Thyroid gland (tissue), 4 donors: ENCODE data around the gene SMIM32. TPM values are rescaled to one million over a fixed set of nuclear protein-coding genes. Genes with fewer than 3 reads are reported as not detected.

ENCODE experiments used
- DNase-seq, 2 donors: peaks; one replicate each; pipeline ENCODE4 v3.0.0-alpha.2; 2019
- H3K27ac ChIP-seq, 3 donors: fragments of 200-600 bp; sonication (generic); 1 replicate in 2 of 3; 2 replicates in 1 of 3; pipeline ENCODE4 v1.5.1; 2016 to 2019; ENCODE audit warnings: mild to moderate bottlenecking in 1 of 3, moderate library complexity in 1 of 3
- H3K27me3 ChIP-seq: fragments of 200-600 bp; sonication (generic); one replicate; pipeline ENCODE4 v1.5.1; 2019
- H3K36me3 ChIP-seq, 2 donors: fragments of 200-600 bp; sonication (generic); one replicate each; pipeline ENCODE4 v1.5.1; 2016 to 2019
- H3K4me1 ChIP-seq, 2 donors: fragments of 200-600 bp; sonication (generic); one replicate each; pipeline ENCODE4 v1.5.1; 2017 to 2019
- H3K4me3 ChIP-seq, 3 donors: fragments of 200-600 bp; sonication (generic); replicated peaks in 1 of 3; 1 replicate in 2 of 3; 2 replicates in 1 of 3; pipeline ENCODE4 v1.5.1; 2016; ENCODE audit warnings: mild to moderate bottlenecking in 1 of 3
- H3K9me3 ChIP-seq: fragments of 200-600 bp; sonication (generic); one replicate; pipeline ENCODE4 v1.5.1; 2017
- POLR2A ChIP-seq, 2 donors: fragments of 450-650 bp; IDR thresholded peaks; one replicate each; pipeline ENCODE4 v1.6.1; 2017; ENCODE audit warnings: antibody characterized with exemption in 2 of 2, mild to moderate bottlenecking in 2 of 2, moderate library complexity in 1 of 2
- WGBS, 2 donors: methylation state at CpG; one replicate each; pipeline ENCODE4 v1.1.5; 2017; 5-methylcytosine and 5-hydroxymethylcytosine counted together
- intact Hi-C: fragments of 100-400 bp; cut with DNase I; formaldehyde crosslinking; loops from one replicate; pipeline ENCODE4 v1.15.1; 2023
- total RNA-seq, 4 donors: library from RNA; depleted of rRNA; stranded (reverse); fragments of >200 nt; gene quantifications; one replicate each; pipeline ENCODE4 v1.2.3, GENCODE V29; 2016
- TF ChIP-seq, protein P1 (sequence below), 6 experiments: fragments of 200-600 bp in 3 of 6; fragments of 450-650 bp in 3 of 6; sonication (generic) in 3 of 6; IDR thresholded peaks; one replicate each; pipeline ENCODE4 v1.5.1; 2016 to 2019; ENCODE audit warnings: antibody characterized with exemption in 6 of 6, mild to moderate bottlenecking in 2 of 6, inconsistent platforms in 1 of 6, moderate library complexity in 1 of 6

The SMIM32 gene
- total RNA-seq, 4 donors from 2014 or later = 0.44 TPM; not detected in 3

DNA sequence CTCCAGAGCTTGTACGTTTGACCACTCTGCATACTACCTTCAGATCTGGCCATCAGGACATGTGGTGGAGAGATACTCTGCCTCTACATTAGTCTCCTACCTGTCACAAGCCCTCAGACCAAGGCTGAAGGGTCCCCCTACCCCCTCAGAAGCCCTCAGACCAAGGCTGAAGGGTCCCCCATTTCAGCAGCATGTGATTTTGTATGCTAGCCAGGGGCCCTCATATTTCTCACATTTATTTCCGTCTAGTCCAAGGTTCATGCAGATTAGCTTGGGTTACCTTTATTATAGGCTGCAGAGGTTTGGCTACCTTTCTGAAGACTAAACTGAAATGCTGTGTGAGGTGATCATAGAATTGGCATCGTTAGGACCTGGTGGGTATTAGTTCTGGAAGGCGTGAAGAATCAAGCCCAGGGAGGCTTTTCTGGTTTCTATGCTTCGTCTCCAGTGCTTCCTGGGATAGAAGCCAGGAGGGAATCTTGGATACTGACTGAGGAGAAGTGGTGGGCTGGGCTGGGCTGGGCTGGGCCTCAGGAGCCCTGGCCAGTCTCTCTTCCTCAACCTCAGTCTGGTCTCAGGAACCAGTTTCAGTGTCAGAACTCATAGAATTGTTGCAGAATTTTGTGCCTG is 2.8 kb downstream of the SMIM32 start:
- DNase-seq = no peak
- WGBS, 2 donors = 50 to 61% methylated on average over 5 of the region's 5 CpGs
- H3K27ac ChIP-seq = no peak overlapping the region

DNA sequence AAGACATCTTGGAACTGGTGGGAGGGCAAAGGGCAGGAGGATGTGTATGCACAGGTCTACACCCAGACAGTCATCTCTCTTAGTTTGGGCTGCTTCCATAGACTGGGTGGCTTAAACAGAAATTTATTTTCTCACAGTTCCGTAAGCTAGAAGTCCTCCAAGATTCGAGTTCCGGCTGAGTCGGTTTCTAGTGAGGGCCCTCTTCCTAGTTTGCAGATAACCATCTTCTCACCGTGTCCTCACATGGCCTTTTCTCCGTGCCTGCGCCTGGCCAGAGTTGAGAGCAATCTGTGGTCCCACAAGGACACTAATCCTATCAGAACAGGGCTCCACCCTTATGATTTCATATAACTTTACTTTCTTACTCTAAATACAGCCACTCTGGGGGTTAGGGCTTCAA is 4.1 kb downstream of the SMIM32 start:
- no peak overlapping the region for H3K27ac ChIP-seq
- DNase-seq = no peak
- 88 to 89% methylated on average over 7 of the region's 7 CpGs for WGBS, 2 donors
- intact Hi-C loops = no loop called here
- H3K27me3 ChIP-seq = no peaks in the 10 kb centered on the region
- no peaks in the 10 kb centered on the region for H3K9me3 ChIP-seq
- peaks cover 13 to 22% of the 10 kb centered on the region in 2 donors for H3K4me1 ChIP-seq
- no peak overlapping the region for H3K4me3 ChIP-seq
- TF ChIP-seq, protein P1, sequence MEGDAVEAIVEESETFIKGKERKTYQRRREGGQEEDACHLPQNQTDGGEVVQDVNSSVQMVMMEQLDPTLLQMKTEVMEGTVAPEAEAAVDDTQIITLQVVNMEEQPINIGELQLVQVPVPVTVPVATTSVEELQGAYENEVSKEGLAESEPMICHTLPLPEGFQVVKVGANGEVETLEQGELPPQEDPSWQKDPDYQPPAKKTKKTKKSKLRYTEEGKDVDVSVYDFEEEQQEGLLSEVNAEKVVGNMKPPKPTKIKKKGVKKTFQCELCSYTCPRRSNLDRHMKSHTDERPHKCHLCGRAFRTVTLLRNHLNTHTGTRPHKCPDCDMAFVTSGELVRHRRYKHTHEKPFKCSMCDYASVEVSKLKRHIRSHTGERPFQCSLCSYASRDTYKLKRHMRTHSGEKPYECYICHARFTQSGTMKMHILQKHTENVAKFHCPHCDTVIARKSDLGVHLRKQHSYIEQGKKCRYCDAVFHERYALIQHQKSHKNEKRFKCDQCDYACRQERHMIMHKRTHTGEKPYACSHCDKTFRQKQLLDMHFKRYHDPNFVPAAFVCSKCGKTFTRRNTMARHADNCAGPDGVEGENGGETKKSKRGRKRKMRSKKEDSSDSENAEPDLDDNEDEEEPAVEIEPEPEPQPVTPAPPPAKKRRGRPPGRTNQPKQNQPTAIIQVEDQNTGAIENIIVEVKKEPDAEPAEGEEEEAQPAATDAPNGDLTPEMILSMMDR (IDR thresholded peaks at IDR 0.05) = no peak
- no peak for TF ChIP-seq POLR2A (IDR thresholded peaks at IDR 0.05)
- no peaks in the 10 kb centered on the region for H3K36me3 ChIP-seq

More for the DNA sequence above, 2.8 kb downstream of the SMIM32 start:
- TF ChIP-seq, protein P1 (IDR thresholded peaks at IDR 0.05) = no peak
- TF ChIP-seq POLR2A (IDR thresholded peaks at IDR 0.05) = no peak
- intact Hi-C loops = no loop called here
- Histone ChIP-seq H3K4me3 (no peak overlapping the region), H3K36me3 (no peaks in the 10 kb centered on the region), H3K27me3 (no peaks in the 10 kb centered on the region), H3K9me3 (no peaks in the 10 kb centered on the region), H3K4me1 (peaks cover 13 to 18% of the 10 kb centered on the region in 2 donors)

DNA sequence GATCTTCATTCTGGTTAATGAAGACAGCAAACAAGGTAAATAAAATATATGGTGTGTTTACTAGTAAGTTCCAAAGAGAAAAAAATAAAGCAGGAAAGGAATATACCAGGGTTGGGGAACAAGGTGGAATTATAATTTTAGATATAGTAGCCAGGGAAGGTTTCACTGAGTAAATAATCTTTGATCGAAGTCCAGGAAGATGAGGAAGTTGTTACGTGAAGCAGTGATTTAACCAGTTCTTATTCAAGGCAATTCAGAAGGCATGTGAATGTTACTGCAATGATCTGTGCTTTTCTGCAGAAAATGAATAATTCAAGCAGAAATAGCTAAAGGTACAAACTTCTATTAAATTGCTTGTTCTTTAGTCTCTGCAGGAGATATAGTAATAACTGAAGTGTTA is 6.2 kb downstream of the SMIM32 start:
- no peaks in the 10 kb centered on the region for H3K27me3 ChIP-seq
- no peak for DNase-seq
- H3K27ac ChIP-seq = no peak overlapping the region
- intact Hi-C loops = no loop called here
- no peaks in the 10 kb centered on the region for H3K36me3 ChIP-seq
- H3K4me3 ChIP-seq = no peak overlapping the region
- H3K9me3 ChIP-seq = no peaks in the 10 kb centered on the region
- WGBS, 2 donors = 86 to 92% methylated on average over 2 of the region's 2 CpGs
- peaks cover 2 to 13% of the 10 kb centered on the region in 2 donors for H3K4me1 ChIP-seq
- TF ChIP-seq, protein P1 (IDR thresholded peaks at IDR 0.05) = no peak
- TF ChIP-seq POLR2A (IDR thresholded peaks at IDR 0.05) = no peak

DNA sequence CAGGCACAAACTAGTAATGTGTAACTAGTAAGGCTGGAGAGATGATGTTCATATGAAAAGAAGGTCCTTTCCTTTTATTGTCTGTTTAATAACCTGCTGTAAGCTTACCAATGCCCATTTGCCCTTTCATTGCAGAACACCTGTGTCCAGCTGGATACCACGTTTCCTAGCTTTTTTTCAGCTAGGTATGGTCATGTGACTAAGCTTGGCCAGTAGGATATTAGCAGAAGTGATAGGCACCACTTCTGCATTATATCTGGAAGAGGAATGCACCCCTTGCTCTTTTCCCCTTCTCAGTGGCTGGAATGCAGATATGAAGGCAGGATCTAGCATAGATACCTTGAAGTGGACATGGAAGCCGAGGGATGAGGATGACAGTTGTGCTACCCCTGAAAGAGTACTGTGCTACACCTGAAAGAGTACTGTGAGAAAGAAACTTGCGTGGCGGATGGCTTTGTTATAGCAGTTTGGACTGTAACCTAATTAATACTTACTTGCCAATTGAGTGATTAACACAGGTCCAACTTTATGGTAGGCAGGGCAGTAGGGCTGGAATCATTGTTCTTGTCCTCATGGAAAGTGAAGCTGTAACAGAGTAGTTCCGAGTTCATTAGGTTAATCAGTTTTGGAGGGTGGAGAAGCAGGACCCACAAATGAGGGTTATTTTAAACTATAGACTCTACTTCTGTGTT is 6.8 kb downstream of the SMIM32 start:
- no peaks in the 10 kb centered on the region for H3K36me3 ChIP-seq
- H3K4me1 ChIP-seq = peaks cover 0 to 7% of the 10 kb centered on the region in 2 donors
- intact Hi-C loops = no loop called here
- no peaks in the 10 kb centered on the region for H3K27me3 ChIP-seq
- H3K27ac ChIP-seq = no peak overlapping the region
- 93 to 95% methylated on average over 5 of the region's 5 CpGs for WGBS, 2 donors
- no peak overlapping the region for H3K4me3 ChIP-seq
- H3K9me3 ChIP-seq = no peaks in the 10 kb centered on the region
- TF ChIP-seq, protein P1 (IDR thresholded peaks at IDR 0.05) = no peak
- TF ChIP-seq POLR2A (IDR thresholded peaks at IDR 0.05) = no peak
- DNase-seq = no peak

DNA sequence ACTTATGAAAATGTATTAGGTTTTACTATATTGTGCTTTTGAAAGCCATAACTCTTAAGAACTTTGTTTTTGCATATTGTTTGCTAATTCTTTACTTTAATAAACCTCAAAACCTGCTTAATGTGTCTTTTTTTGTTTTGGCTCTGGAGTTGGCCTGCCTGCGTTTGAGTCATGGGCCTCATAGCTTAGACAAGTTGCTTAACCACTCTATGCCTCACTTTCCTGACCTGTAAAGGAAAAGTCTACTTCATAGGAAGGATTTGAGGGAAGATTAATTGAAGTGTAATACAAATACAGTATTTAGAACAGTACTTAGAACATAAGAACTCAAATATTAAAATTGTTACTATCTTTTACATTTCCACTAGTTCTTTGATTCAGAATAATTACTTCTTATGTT is 10.3 kb downstream of the SMIM32 start:
- peaks cover 0 to 7% of the 10 kb centered on the region in 2 donors for H3K4me1 ChIP-seq
- no peak for DNase-seq
- no peak overlapping the region for H3K27ac ChIP-seq
- no peaks in the 10 kb centered on the region for H3K27me3 ChIP-seq
- WGBS, 2 donors = 80 to 86% methylated on average over 1 of the region's 1 CpG
- intact Hi-C loops = no loop called here
- TF ChIP-seq, protein P1 (IDR thresholded peaks at IDR 0.05) = no peak
- TF ChIP-seq POLR2A (IDR thresholded peaks at IDR 0.05) = no peak
- H3K36me3 ChIP-seq = peaks cover 6 to 9% of the 10 kb centered on the region in 2 donors
- no peak overlapping the region for H3K4me3 ChIP-seq
- no peaks in the 10 kb centered on the region for H3K9me3 ChIP-seq
